Hippocampal formation (tissue), 2 donors: ENCODE data around the gene RRP12.
"Not testable (repeated sequence)": the region's sequence is repeated elsewhere in the genome, so short reads cannot be mapped to it uniquely, and the experiment has no call there.

ENCODE experiments used
- DNase-seq, 2 donors: peaks; one replicate each; lab custom pipeline; 2025; lab: John Stamatoyannopoulos, UW

RRP12 gene

GRCh38 chr10:97365761-97366351 lies 35.3 kb downstream of the RRP12 start:
- no peak for DNase-seq

GRCh38 chr10:97363071-97363470 lies 38.1 kb downstream of the RRP12 start:
- DNase-seq: no peak

- DNase-seq: no peak
These were observed 38.7 kb downstream of the RRP12 start for GRCh38 chr10:97362310-97363033.

GRCh38 chr10:97361537-97361901 lies 39.6 kb downstream of the RRP12 start:
- no peak for DNase-seq

- no peak for DNase-seq
These were observed 40.2 kb downstream of the RRP12 start for GRCh38 chr10:97360705-97361536.

GRCh38 chr10:97358781-97359180 lies 42.4 kb downstream of the RRP12 start:
- DNase-seq: no peak

GRCh38 chr10:97358349-97358748 lies 42.8 kb downstream of the RRP12 start:
- no peak for DNase-seq

GRCh38 chr10:97356918-97357317 lies 44.2 kb downstream of the RRP12 start:
- no peak for DNase-seq

- no peak for DNase-seq
These were observed 44.7 kb downstream of the RRP12 start for GRCh38 chr10:97356318-97356914.

GRCh38 chr10:97355571-97355975 lies 45.6 kb downstream of the RRP12 start:
- peak; percentile 15 to 50 for DNase-seq

GRCh38 chr10:97353945-97354344 lies 47.2 kb downstream of the RRP12 start:
- no peak for DNase-seq

GRCh38 chr10:97349752-97350513 lies 51.2 kb downstream of the RRP12 start:
- no peak for DNase-seq

GRCh38 chr10:97347317-97347716 lies 53.8 kb downstream of the RRP12 start:
- DNase-seq: no peak

- DNase-seq: not testable (repeated sequence)
These were observed 57.5 kb downstream of the RRP12 start for GRCh38 chr10:97343664-97344063.

- no peak for DNase-seq
These were observed 59.7 kb downstream of the RRP12 start for GRCh38 chr10:97341416-97341815.

GRCh38 chr10:97338041-97338440 lies 63.1 kb downstream of the RRP12 start:
- DNase-seq: no peak

- DNase-seq: no peak
These were observed 64.0 kb downstream of the RRP12 start for GRCh38 chr10:97336942-97337831.

- DNase-seq: no peak
These were observed 64.7 kb downstream of the RRP12 start for GRCh38 chr10:97336446-97336845.

- DNase-seq: no peak
These were observed 65.1 kb downstream of the RRP12 start for GRCh38 chr10:97336006-97336405.

GRCh38 chr10:97335188-97335619 lies 65.9 kb downstream of the RRP12 start:
- DNase-seq: no peak
